GM19328 (cell line): ENCODE data around the gene HID1.

Experiments
- ATAC-seq: cut with Tn5 transposase; IDR thresholded peaks from one replicate; pipeline ENCODE4 v1.9.1; 2021; ENCODE audit warnings: mild to moderate bottlenecking, moderate library complexity; ENCODE audit not compliant: unreplicated experiment

HID1 gene

GRCh38 chr17:74950207-74950606 lies 22.4 kb downstream of the HID1 start:
- no peak for ATAC-seq

DNA sequence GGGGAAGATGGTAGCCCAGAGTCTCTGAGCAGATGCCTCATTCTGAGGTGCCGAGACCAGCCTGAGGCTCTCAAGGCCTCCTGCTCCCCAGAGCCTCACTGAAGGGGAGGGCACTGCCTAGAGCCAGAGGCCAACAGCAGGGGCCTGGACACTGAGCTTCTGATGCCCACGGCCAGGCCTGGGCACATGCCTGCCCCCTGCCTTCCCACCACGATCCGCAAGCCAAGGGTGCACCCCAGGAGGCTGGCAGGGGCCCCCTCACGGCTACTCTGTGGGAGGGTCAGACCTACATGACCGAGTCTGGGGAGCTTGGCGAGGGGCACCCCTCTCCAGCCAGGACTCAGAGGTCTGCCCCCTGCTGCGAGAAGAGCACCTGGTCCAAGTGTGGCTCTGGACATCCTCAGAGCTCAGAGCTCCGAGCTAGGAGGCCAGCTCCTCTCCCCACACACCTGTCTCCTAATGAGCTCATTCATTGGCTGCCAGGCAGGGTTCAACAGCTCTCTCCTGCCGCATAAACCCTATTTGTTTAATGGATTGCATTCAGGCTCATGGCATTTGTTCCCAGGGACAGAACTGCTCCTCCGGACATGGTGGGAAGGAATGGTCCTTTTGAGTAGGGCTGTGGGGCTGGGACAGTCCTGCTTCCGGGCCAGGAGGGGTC lies 23.0 kb downstream of the HID1 start:
- ATAC-seq: no peak

DNA sequence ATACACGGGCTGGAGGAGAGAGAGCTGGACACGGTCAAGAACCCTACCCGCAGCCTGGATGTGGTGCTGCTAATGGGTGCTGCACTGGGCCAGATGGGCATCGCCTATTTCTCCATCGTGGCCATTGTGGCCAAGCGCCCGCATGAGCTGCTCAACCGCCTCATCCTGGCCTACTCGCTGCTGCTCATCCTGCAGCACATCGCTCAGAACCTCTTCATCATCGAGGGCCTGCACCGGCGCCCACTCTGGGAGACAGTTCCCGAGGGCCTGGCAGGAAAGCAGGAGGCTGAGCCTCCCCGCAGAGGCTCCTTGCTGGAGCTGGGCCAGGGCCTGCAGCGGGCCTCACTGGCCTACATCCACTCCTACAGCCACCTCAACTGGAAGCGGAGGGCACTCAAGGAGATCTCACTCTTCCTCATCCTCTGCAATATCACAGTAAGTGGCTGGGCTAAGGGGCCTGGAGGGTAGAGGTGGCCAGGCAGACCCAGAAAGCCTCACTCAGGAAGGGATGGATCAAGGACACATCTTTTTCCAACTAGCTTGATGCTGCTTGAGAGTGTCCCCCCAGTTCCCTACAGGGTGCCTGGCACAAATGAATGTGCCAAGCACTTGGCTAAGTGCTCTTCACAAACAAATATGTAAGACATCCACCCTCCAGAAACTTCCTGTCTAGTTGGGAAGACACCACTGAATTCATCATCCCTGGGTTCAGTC lies 25.4 kb downstream of the HID1 start:
- ATAC-seq: no peak

GRCh38 chr17:74946641-74947040 lies 25.9 kb downstream of the HID1 start:
- ATAC-seq: no peak

DNA sequence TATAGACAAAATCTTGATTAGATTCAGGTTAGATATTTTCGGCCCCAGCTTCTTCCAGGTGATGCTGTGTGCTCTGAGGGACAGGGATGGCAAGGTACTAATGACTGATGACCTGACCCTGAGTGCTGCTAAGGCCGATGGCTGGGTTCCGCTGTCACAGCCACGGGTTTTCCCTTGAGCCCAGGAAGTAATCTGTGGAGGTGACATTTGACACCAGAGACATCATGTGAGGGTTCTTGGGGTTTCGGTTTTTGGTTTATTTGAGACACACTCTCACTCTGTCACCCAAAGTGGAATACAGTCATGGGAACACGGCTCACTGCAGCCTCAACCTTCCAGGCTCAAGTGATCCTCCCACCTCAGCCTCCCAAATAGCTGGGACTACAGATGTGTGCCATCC lies 27.0 kb downstream of the HID1 start:
- ATAC-seq: no peak

DNA sequence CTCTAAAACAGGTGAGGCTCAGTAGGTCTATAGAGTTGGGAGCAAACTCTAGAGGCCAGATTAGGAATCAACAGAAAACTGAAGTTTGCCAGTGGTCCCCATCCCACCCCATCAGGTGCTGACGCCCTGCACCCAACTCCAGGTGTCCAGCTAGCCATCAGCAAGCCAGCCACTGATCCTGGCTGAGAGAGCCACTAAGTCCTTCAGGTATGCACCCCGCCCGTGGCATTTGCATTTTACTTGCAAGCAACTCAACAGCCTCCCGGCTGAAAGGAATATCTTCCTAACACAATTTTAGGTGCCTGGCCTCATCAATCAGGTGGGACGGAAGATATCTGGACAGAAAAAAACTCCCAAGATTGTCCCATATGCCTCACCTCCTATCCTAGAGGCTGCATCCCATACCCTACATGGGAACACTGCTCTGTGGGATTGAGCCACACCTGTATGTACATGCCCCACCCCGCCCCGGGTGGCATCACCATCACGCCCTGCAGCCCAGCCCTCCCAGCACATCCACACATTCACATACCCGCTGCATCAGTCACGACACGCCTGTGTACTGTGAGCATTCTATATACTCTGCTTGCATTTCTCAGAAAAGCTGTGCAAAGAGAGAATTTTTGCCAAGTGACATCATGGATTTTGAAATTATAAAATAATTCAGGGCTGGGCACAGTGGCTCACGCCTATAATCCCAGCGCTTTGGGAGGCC lies 28.6 kb downstream of the HID1 start:
- ATAC-seq: no peak

- no peak for ATAC-seq
Observed at GRCh38 chr17:74941128-74941725, 31.3 kb downstream of the HID1 start.

DNA sequence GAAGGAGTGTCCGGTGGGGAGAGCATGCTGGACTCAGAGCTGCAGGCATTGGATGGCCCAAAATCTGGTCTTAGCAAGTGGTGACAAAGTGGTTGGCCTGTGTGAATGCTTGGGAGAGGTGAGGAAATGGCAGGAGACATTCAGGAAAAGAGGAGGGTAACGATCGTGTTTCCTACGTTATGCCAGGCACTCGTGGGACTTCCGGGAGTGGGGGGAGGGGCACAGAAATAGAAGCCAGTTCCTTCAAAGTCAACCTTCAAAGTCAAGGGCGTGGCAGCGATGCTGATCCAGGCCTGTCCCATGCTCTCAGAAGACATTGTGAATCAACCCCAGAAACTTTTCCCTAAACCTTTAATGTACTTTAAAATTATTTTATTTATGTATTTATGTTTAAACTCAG lies 33.0 kb downstream of the HID1 start:
- no peak for ATAC-seq

DNA sequence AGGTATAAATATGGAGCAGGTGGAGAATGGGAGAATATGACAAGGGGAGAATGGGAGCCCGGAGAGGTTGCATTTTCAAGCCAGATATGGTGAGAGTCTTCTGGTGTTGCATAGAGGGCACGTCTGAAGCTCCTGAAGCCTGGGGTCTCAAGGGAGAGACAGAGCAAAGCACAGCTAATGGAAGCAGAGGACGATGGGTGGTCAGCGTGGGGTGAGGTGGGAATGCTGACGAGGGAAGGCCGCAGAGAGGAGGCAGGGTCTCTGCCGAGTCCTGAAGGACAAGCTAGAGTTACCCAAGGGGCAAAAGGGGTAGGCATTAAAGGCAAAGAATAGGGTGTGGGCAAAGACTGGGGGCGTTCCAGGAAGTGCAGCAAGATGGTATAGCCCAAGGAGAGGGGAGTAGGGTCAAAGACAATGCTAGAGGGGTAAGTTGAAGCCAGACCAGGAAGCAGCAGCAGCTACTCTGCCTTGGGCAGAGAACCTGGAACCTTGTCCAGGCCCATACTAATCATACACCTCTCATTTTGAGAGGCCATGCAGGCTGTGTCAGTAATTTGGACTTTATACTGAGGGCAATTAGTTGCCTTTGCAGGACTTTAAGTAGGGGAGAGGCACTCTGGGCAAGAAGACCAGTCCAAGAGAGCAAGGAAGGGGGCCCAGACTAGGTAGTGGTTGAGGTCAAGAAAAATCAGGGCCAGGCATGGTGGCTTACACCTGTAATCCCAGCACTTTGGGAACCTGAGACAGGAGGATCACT lies 34.2 kb downstream of the HID1 start:
- ATAC-seq: no peak

GRCh38 chr17:74937064-74938051 lies 35.2 kb downstream of the HID1 start:
- ATAC-seq: no peak

- ATAC-seq: no peak
Observed at GRCh38 chr17:74936470-74936799, 36.1 kb downstream of the HID1 start.

GRCh38 chr17:74935585-74936469 lies 36.7 kb downstream of the HID1 start, which contains the start of gene OTOP3:
TSS of gene OTOP3 (plus strand) at chr17:74935898. CDS start at chr17:74935922, 24 bp downstream.
- ATAC-seq: no peak

DNA sequence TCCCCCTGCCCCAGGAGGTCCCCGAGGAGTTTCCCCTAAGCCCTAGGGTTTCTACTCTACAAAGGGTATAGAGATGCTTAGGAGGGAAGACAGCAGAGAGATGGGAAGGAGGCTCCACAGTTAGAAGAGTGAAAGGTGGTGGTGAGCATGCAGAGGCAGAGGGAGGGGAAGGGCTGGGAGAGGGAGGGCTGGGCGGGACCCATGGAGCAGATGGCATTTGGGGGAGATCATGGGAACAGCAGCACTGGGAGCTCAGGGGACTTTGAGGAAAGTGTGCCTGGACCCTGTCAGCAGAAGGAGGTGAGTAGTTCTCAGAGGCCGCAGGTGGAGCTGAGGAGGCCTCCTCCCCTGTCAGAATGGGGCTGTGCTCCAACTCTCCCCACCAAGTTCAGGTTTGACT lies 37.5 kb downstream of the HID1 start:
- no peak for ATAC-seq

GRCh38 chr17:74930535-74931036 lies 42.0 kb downstream of the HID1 start:
- ATAC-seq: no peak

DNA sequence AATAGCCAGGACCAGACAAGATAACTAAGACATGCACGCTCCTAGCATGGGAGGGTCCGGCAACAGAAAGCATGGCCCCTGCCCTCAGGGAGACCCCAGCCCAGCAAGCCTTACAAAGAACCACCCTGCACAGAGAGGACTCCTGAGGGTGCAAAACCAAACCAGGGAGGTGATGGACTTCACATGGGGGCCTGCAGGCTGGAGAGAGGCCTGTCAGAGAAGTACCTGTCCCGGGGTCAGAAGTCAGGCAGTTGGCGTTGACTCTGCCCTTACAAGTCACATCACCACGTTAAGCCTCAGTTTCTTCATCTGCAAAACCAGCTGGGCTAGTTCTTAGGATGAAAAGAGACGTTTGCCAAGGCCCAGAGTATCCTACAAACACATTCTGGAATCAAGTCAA lies 43.8 kb downstream of the HID1 start:
- no peak for ATAC-seq

- no peak for ATAC-seq
Observed at GRCh38 chr17:74925242-74925641, 47.3 kb downstream of the HID1 start.

GRCh38 chr17:74924250-74924948 lies 48.2 kb downstream of the HID1 start, which contains the start of gene OTOP2:
TSS of gene OTOP2 (plus strand) at chr17:74924273. CDS start at chr17:74924633, 360 bp downstream.
- no peak for ATAC-seq
